Measurements from ENCODE around the gene SRPRB.

DNA sequence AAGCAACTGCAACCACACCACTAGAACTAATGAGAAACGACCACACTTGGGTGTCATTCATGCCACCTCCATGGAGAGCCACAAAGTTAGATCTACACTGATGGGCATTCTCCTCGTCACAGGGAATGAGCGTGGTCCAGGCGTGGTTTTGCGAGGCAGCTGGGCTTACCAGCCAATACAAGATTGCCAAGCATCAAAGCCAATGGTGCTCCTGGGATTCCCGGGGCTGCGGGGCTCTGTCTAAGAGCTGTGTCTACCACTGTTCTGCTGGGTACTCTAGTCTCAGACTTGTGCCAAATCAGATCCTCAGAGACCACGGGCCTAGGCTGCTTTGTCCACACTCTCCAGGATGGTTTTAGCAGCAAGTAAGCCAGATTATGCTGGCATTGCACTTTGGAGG is 46.3 kb downstream of the SRPRB start:
- TF ChIP-seq POLR2AphosphoS5 (IDR thresholded peaks at IDR 0.05; ENCODE audit: low read depth, low read length) (no peak), POLR2A (IDR thresholded peaks at IDR 0.05; ENCODE audit: low read depth, low read length) (no peak), TAF1 (IDR thresholded peaks at IDR 0.05; ENCODE audit: low read depth, low read length) (no peak), SPI1 (IDR thresholded peaks at IDR 0.05; ENCODE audit: low read depth, low read length) (no peak), POU2F2 (IDR thresholded peaks at IDR 0.05; ENCODE audit: low read depth, low read length) (no peak), PAX5 (IDR thresholded peaks at IDR 0.05; ENCODE audit: insufficient read depth, low read length, severe bottlenecking) (no peak)

Data from GM12891 (cell line).